Adipocyte (in vitro differentiated cells): ENCODE data around the gene ABCF2.
A peak's percentile ranks its signal among the peaks of the same experiment; 100 is the strongest.

ENCODE experiments used
- DNase-seq: peaks from one replicate; pipeline ENCODE4 v3.0.0-alpha.2; 2015; ENCODE audit warnings: low read depth
- H3K27me3 ChIP-seq: replicated peaks from 2 replicates; pipeline ENCODE4 v1.7.0; 2013; ENCODE audit warnings: mild to moderate bottlenecking, low read length, moderate library complexity; ENCODE audit not compliant: control insufficient read depth, insufficient read depth
- H3K36me3 ChIP-seq: 2 replicates; pipeline ENCODE4 v1.7.0; 2013; ENCODE audit warnings: low read length, mild to moderate bottlenecking, moderate library complexity; ENCODE audit not compliant: control insufficient read depth, insufficient read depth, severe bottlenecking
- H3K4me1 ChIP-seq: 2 replicates; pipeline ENCODE4 v1.7.0; 2013; ENCODE audit warnings: mild to moderate bottlenecking, low read length, moderate library complexity; ENCODE audit not compliant: control insufficient read depth, insufficient read depth
- H3K4me3 ChIP-seq: 2 replicates; pipeline ENCODE4 v1.7.0; 2013; ENCODE audit warnings: mild to moderate bottlenecking, low read length, moderate library complexity
- H3K9ac ChIP-seq: 2 replicates; pipeline ENCODE4 v1.7.0; 2013; ENCODE audit warnings: mild to moderate bottlenecking, low read length, moderate library complexity
- H3K9me3 ChIP-seq: 2 replicates; pipeline ENCODE4 v1.7.0; 2013; ENCODE audit warnings: mild to moderate bottlenecking, low read length, moderate library complexity; ENCODE audit not compliant: control insufficient read depth

The ABCF2 gene

DNA sequence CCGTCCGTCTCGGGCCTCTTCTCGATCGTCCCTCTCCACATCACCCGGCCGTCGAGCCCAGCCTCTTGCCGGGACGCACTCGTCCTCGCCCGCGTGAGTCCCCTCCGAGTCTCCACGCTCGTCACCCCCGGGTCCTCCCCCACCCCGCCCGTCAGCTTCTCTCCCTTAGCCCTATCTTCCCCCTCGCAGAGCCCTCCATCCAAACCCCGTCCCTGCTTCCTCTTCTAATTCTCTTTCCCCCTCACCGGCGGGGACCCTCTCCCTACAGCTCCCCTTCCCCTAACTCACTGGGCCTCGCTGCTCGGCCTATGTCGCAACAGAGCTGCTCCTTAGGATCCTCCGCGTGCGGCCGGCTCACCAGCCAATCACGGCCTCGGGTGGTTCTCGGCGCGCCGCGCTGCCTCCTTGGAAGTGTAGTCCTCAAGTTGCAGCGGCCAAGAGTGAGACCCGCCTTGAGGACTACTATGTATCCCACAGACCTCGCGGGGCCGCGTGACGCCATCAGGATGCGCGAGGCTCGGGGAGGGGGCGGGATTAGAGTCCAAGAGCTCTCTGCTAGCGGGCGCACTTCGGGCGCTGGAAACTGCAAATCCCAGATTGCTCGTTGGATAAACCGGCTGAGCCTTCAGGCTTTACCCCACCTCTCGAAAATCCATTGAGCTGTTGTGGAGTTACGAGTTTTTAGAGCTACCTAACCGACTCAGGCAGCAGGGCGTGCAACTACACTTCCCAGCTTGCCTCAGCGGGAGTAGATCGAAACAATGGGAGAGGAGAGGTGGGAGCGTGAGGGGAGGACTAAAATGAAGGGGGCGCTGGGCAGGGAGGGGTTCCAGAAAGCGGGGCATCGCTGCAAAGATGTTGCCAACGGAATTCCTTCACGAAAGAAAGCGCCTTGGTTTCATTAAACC, at the start of gene ABCF2:
ABCF2 (minus strand) TSS at position 331 of the 908 bp plus-strand sequence. CDS start 747 bp downstream, outside the sequence.
- Histone ChIP-seq H3K4me1 (peaks cover 26% of the 10 kb centered on the region), H3K9ac (peak within 1 kb of the TSS; percentile 95), H3K36me3 (peaks cover 29% of the 10 kb centered on the region), H3K9me3 (no peaks in the 10 kb centered on the region), H3K27me3 (no peaks in the 10 kb centered on the region), H3K4me3 (peak within 1 kb of the TSS; percentile 88)
- peak; percentile 100 for DNase-seq

DNA sequence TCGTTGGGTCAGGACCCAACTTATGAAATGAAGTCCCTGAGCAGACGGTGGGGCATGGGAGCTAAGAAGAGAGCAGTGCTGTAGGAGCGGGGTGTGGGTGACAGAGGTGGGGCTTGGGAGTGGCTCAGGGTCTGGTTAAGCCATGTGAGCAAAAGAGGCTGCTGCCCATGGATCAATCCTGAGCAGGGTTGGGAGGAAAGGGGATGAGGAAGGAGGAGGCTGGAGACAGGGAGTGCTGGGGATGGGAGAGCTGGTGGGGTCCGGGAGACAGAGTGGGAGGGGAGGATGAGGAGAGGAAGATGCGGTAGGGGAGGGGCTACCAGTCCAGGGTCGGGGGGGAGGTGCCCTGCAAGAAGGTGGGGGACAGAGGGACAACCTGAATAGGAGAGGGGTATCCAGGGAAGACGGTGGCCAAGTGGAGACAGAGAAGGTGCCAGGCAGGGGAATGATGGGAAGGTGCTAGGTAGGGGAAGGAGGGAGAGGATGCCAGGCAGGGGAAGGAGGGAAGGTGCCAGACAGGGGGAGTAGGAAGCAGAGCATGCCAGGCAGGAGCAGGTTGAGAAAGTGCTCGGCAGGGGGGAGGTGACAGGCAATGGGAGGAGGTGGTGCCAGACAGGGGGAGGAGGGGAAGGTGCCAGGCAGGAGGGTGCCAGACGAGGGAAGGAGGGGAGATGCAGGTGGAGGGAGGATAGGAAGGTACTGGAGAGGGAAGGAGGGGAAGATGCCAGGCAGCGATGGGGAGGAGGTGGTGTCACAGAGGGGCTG, 49.0 kb upstream of the ABCF2 start:
- no peaks in the 10 kb centered on the region for H3K9me3 ChIP-seq
- peaks cover 25% of the 10 kb centered on the region for H3K4me1 ChIP-seq
- no peak overlapping the region for H3K9ac ChIP-seq
- H3K27me3 ChIP-seq, result peaks cover 30% of the 10 kb centered on the region
- no peaks in the 10 kb centered on the region for H3K36me3 ChIP-seq
- no peak for DNase-seq
- no peak overlapping the region for H3K4me3 ChIP-seq

DNA sequence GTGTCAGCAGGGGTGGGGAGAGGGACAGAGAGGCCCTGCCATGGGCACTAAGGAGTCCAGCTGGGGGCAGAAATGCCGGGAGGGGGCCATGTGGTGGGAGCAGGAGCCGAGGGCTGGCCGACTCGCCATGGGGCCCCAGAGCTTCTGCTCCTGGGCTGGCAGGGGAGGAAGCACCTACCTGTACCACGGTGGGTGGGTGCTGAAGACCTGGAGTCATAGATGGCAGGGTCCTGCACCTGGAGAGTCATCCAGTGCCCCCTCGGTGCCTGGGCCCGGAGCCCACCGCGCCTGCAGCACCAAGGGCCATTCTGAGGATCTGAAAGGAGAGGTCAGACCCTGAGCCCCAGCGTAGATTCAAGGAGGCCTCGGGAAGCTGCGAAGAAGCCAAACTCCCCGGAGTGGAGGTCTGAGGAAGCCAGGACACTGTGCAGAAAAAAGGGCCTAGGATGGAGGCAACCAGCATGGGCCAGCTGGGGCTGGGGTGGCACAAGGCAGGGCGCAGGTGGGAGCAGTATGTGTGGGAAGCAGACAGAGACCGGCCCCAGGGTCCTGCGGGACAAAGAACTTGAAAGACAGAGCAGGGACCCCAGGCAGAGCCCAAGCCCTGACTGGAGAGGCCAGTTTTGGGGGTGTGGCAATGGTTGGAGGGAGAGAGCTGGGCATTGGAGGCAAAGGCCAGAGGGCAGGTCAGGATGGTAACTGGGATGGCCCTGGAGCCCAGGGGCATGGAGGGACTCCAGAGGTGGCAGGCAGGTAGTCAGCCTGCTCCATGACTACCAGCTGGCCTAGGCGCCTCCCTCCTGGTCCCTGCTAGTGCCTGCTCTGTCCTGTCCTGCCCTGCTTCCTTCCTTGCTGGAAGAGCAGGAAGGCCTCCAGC, 48.2 kb upstream of the ABCF2 start:
- H3K27me3 ChIP-seq, result peaks cover 24% of the 10 kb centered on the region
- H3K4me1 ChIP-seq, result peaks cover 27% of the 10 kb centered on the region
- no peak overlapping the region for H3K9ac ChIP-seq
- H3K9me3 ChIP-seq, result no peaks in the 10 kb centered on the region
- no peaks in the 10 kb centered on the region for H3K36me3 ChIP-seq
- no peak for DNase-seq
- H3K4me3 ChIP-seq, result no peak overlapping the region

DNA sequence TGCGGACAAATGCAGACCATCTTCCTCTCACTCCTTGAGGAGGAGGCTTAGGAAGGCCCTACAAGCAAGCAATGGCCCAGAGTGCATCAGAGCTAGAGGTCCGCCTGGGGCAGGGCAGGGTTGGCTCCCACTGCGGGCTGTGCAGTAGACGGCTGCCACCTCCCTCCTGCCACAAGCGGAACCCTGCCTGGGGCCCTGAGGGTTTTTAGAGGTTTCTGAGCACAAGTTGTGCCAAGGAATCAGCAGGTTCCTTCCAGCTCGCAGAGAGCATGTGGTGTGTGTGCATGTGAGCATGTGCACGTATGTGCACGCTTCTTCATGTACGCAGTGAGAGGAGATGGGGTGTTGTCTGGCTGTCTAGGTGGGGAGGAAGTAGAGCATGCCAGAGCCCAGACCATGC, 47.4 kb upstream of the ABCF2 start:
- peaks cover 27% of the 10 kb centered on the region for H3K4me1 ChIP-seq
- no peaks in the 10 kb centered on the region for H3K36me3 ChIP-seq
- DNase-seq, result no peak
- peaks cover 16% of the 10 kb centered on the region for H3K27me3 ChIP-seq
- no peaks in the 10 kb centered on the region for H3K9me3 ChIP-seq
- no peak overlapping the region for H3K9ac ChIP-seq
- H3K4me3 ChIP-seq, result no peak overlapping the region

DNA sequence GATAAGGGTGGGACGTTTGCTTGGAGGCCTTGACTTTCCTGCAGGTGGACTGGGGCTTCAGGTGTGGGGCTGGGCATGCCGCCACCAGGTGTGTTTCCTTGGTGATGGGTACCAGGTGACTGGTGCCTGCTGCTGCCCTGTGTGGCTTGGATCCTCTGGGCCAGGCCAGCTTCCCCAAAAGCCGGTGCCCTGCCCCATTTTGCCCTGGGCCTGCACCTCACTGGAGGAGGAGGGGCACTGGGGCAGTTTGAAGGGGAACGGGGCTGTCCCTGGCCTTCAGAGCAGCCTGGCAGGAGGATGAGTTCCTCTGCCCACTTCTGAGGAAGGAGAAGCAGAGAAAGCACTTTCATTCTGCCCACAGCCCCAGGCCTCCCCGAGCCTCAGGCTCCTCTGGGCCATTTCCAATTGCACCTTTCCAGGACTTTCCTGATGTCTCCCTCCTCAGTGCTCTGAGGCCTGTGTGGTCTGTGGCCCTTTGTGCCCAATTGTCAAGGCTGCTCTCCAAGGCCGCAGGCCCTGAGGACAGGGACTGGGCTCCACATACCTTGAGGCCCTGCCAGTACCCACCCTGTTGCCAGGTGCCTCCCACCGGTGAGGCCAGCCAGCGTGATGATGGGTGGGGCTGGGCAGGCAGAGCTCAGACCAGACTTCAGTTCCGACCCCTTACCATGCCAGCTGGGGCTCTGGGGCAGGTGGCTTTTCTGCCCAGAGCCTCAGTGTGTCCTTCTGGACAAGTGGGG, 46.8 kb upstream of the ABCF2 start:
- DNase-seq, result no peak
- H3K9me3 ChIP-seq, result no peaks in the 10 kb centered on the region

DNA sequence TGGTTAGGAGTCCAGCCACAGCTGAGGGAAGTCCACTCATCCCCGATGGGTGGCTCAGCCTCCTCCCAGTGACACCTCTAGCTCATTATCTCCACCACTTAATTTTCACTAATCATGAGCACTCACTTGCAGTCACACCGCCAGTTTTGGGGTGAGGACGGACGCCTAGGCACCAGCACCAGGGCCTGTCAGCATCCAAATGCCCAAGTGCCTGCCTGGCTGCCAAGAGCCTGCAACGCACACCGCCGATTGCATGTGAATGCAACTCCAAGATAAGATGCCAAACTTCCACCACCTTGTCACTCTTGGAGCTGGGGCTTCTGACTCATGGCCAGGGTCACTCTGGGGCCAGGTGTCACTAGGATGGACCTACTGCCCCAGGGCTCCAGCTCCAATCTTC, 45.9 kb upstream of the ABCF2 start:
- no peaks in the 10 kb centered on the region for H3K9me3 ChIP-seq
- no peaks in the 10 kb centered on the region for H3K36me3 ChIP-seq
- DNase-seq, result no peak
- peaks cover 18% of the 10 kb centered on the region for H3K27me3 ChIP-seq
- no peak overlapping the region for H3K4me3 ChIP-seq
- peaks cover 27% of the 10 kb centered on the region for H3K4me1 ChIP-seq
- H3K9ac ChIP-seq, result no peak overlapping the region

More for the DNA sequence above, 46.8 kb upstream of the ABCF2 start:
- Histone ChIP-seq H3K9ac (no peak overlapping the region), H3K4me3 (no peak overlapping the region), H3K27me3 (peaks cover 15% of the 10 kb centered on the region), H3K4me1 (peaks cover 27% of the 10 kb centered on the region), H3K36me3 (no peaks in the 10 kb centered on the region)

DNA sequence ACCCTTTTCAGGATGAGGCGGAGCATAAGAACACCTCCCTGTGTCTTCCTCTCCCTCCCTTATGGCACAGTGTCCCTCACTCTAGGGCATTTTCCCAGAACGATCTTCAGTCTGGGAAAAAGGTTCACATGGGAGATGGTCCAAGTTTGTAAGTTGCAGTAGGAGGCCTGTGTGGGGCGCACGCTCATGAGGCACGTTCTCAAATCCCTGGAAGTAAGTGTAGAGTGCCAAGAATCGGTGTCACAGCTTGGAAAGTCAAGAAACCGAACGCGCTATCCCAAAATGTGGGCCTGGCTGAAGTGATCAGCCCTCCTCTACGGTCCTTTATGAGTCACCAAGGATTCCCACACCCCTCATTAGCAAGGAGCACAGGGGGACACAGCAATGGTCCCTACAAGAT, 45.4 kb upstream of the ABCF2 start:
- Histone ChIP-seq H3K27me3 (peaks cover 15% of the 10 kb centered on the region), H3K4me3 (peak overlapping the region; percentile 20), H3K9me3 (no peaks in the 10 kb centered on the region), H3K9ac (peak overlapping the region; percentile 61), H3K36me3 (no peaks in the 10 kb centered on the region), H3K4me1 (peaks cover 26% of the 10 kb centered on the region)
- peak; percentile 15 for DNase-seq

DNA sequence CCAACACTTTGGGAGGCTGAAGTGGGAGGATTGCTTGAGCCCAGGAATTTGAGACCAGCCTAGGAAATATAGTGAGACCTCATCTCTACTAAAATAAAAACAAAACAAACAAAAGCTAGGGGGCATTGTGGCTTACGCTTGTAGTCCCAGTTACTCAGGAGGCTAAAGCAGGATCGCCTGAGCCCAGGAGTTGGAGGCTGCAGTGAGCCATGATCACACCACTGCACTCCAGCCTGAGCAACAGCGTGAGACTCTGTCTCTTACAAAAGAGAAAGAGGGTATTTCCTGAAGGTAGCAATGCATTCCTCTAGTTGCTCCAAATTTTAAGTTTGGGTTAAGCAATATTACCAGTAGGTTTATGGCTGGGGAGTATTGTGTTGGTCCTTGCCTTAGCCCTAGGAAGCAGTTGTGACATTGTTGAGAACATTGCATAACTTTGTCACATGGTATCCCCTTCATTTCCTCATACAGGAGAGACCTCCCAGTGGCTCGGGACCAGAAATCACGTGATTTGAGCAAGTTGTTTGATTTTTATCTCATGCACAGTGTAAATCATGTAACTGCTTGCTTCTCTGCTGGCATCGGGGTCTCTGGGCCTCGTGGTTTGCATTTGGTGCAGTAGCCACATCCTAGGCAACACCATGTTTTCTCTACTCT, 44.8 kb upstream of the ABCF2 start:
- Histone ChIP-seq H3K27me3 (peaks cover 20% of the 10 kb centered on the region), H3K9me3 (no peaks in the 10 kb centered on the region), H3K4me3 (peak overlapping the region; percentile 20), H3K36me3 (no peaks in the 10 kb centered on the region), H3K9ac (peak overlapping the region; percentile 61), H3K4me1 (peaks cover 23% of the 10 kb centered on the region)
- DNase-seq, result peak; percentile 84

DNA sequence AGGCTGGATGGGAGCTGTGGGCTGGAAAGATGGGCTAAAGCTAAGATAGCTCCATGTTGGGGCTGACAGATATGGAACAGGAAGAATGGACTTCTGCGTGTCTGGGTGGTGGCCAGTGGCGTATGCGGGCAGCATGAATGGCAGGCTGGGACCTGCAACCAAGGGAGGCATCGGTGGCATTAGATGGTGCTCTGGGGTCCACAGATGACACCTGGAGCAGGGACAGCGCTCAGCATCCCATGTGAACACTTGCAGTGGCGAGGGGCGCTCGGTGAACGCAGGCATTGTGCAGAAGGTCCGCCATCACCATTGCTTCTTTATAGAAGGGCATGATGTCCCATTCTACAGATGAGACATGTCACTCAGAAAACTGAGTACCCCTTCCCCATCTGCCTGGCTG, 42.5 kb upstream of the ABCF2 start:
- Histone ChIP-seq H3K9me3 (no peaks in the 10 kb centered on the region), H3K27me3 (peaks cover 33% of the 10 kb centered on the region), H3K36me3 (no peaks in the 10 kb centered on the region), H3K9ac (no peak overlapping the region), H3K4me3 (no peak overlapping the region), H3K4me1 (peaks cover 23% of the 10 kb centered on the region)
- no peak for DNase-seq

DNA sequence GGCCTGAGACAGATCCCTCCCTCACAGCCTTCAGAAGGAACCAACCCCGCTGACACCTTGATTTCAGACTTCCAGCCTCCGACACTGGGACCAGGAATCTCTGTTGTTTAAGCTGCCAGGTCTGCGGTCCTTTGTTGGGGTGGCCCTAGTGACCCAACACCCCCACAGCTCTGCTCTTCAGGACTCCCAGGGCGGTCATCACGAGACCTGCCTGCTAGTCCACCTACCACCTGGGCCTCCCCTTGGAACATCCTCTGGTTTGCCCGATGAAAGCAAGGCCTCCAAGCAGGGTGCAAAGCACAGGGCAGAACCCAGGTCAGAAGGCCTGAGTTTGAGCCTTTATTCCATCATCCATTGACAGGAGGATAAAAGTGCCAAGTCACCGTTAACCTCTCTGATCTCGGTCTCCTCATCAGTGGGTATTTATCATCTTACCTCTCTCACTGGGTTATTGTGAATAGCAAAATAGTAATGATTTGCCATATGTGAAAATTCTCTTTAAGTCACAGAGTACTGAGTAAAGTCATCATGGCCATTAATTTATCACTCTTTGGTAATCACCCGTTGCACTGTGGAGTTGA, 38.4 kb upstream of the ABCF2 start:
- peaks cover 7% of the 10 kb centered on the region for H3K4me1 ChIP-seq
- H3K9ac ChIP-seq, result no peak overlapping the region
- no peaks in the 10 kb centered on the region for H3K36me3 ChIP-seq
- no peaks in the 10 kb centered on the region for H3K9me3 ChIP-seq
- H3K27me3 ChIP-seq, result peaks cover 66% of the 10 kb centered on the region
- no peak overlapping the region for H3K4me3 ChIP-seq
- DNase-seq, result no peak
